Lower lobe of right lung (tissue), 2 donors: ENCODE data around the gene PDLIM1. TPM values are rescaled to one million over a fixed set of nuclear protein-coding genes. Genes with fewer than 3 reads are reported as not detected.
A peak's percentile ranks its signal among the peaks of the same experiment; 100 is the strongest.

Experiments used
- ATAC-seq, 2 donors: fragments of 200-7000 bp; cut with Tn5 transposase; one replicate each; pipeline ENCODE4 v1.9.1; 2020 to 2022; ENCODE audit warnings: mild to moderate bottlenecking in 2 of 2, moderate library complexity in 2 of 2
- DNase-seq: peaks from one replicate; pipeline ENCODE4 v3.0.0-alpha.2; 2020
- H3K27ac ChIP-seq: fragments of 200-600 bp; one replicate; pipeline ENCODE4 v1.8.0; 2022
- H3K27me3 ChIP-seq: fragments of 200-600 bp; one replicate; pipeline ENCODE4 v1.8.0; 2022; ENCODE audit warnings: low read depth
- H3K36me3 ChIP-seq: fragments of 200-600 bp; one replicate; pipeline ENCODE4 v1.8.0; 2022; ENCODE audit warnings: mild to moderate bottlenecking
- H3K4me1 ChIP-seq: fragments of 200-600 bp; one replicate; pipeline ENCODE4 v1.8.0; 2022
- H3K4me3 ChIP-seq: fragments of 200-600 bp; one replicate; pipeline ENCODE4 v1.8.0; 2022; ENCODE audit warnings: mild to moderate bottlenecking
- H3K9me3 ChIP-seq: fragments of 200-600 bp; one replicate; pipeline ENCODE4 v1.8.0; 2022
- CTCF ChIP-seq: fragments of 200-600 bp; IDR thresholded peaks from one replicate; pipeline ENCODE4 v1.8.0; 2022; ENCODE audit warnings: antibody characterized with exemption, mild to moderate bottlenecking
- intact Hi-C: fragments of 100-400 bp; cut with DNase I; formaldehyde crosslinking; loops from one replicate; pipeline ENCODE4 v1.11.0; 2022
- total RNA-seq: library from RNA; stranded (reverse); fragmentation: NEBNext Ultra II Directional; extraction: Animal tissue kit (Norgen Biotek cat#: 25700); gene quantifications from one replicate; pipeline ENCODE4 v1.2.1, GENCODE V29; 2021
- donor health status: DM: no; HTN: yes; CAD: no; lungs with severe emphysema.

Gene PDLIM1
- total RNA-seq, 1 donor from 2014 or later = 178 TPM

GRCh38 chr10:95324436-95325268, 33.8 kb upstream of the PDLIM1 start:
- no peak for TF ChIP-seq CTCF
- no peaks in the 10 kb centered on the region for H3K9me3 ChIP-seq
- peaks cover 19% of the 10 kb centered on the region for H3K36me3 ChIP-seq
- H3K4me3 ChIP-seq = no peak overlapping the region
- no peaks in the 10 kb centered on the region for H3K27me3 ChIP-seq
- intact Hi-C loops = no loop called here
- ATAC-seq (no peak), DNase-seq (no peak)
- H3K27ac ChIP-seq = no peak overlapping the region
- peaks cover 12% of the 10 kb centered on the region for H3K4me1 ChIP-seq

- no peak overlapping the region for H3K27ac ChIP-seq
- intact Hi-C loops = no loop called here
- H3K9me3 ChIP-seq = no peaks in the 10 kb centered on the region
- H3K27me3 ChIP-seq = no peaks in the 10 kb centered on the region
- no peak for DNase-seq
- TF ChIP-seq CTCF = no peak
- peaks cover 19% of the 10 kb centered on the region for H3K36me3 ChIP-seq
- no peaks in the 10 kb centered on the region for H3K4me1 ChIP-seq
- H3K4me3 ChIP-seq = no peak overlapping the region
- no peak for ATAC-seq
These were observed 30.9 kb upstream of the PDLIM1 start for GRCh38 chr10:95321554-95322301.

GRCh38 chr10:95319239-95319638, 28.4 kb upstream of the PDLIM1 start:
- ATAC-seq (no peak), DNase-seq (no peak)
- H3K9me3 ChIP-seq = no peaks in the 10 kb centered on the region
- H3K4me1 ChIP-seq = peaks cover 4% of the 10 kb centered on the region
- no peak for TF ChIP-seq CTCF
- no peak overlapping the region for H3K4me3 ChIP-seq
- no peak overlapping the region for H3K27ac ChIP-seq
- no peaks in the 10 kb centered on the region for H3K27me3 ChIP-seq
- intact Hi-C loops = no loop called here
- peaks cover 23% of the 10 kb centered on the region for H3K36me3 ChIP-seq

- Histone ChIP-seq H3K36me3 (peaks cover 5% of the 10 kb centered on the region), H3K27ac (no peak overlapping the region), H3K4me3 (no peak overlapping the region), H3K9me3 (no peaks in the 10 kb centered on the region), H3K27me3 (no peaks in the 10 kb centered on the region), H3K4me1 (peaks cover 28% of the 10 kb centered on the region)
- TF ChIP-seq CTCF = no peak
- DNase-seq = no peak
- no peak for ATAC-seq
- intact Hi-C loops = no loop called here
These were observed 24.7 kb upstream of the PDLIM1 start for GRCh38 chr10:95315509-95315908.

GRCh38 chr10:95314192-95314918, 23.6 kb upstream of the PDLIM1 start:
- peaks cover 5% of the 10 kb centered on the region for H3K36me3 ChIP-seq
- peaks cover 36% of the 10 kb centered on the region for H3K4me1 ChIP-seq
- DNase-seq = no peak
- H3K9me3 ChIP-seq = no peaks in the 10 kb centered on the region
- H3K27me3 ChIP-seq = no peaks in the 10 kb centered on the region
- no peak overlapping the region for H3K27ac ChIP-seq
- intact Hi-C loops = no loop called here
- H3K4me3 ChIP-seq = no peak overlapping the region
- ATAC-seq = peak; percentile 79 to 82
- TF ChIP-seq CTCF = no peak
